ENCODE data around the gene ACTBL2.
"Not testable (repeated sequence)": the region's sequence is repeated elsewhere in the genome, so short reads cannot be mapped to it uniquely, and the experiment has no call there.

The ACTBL2 gene

DNA sequence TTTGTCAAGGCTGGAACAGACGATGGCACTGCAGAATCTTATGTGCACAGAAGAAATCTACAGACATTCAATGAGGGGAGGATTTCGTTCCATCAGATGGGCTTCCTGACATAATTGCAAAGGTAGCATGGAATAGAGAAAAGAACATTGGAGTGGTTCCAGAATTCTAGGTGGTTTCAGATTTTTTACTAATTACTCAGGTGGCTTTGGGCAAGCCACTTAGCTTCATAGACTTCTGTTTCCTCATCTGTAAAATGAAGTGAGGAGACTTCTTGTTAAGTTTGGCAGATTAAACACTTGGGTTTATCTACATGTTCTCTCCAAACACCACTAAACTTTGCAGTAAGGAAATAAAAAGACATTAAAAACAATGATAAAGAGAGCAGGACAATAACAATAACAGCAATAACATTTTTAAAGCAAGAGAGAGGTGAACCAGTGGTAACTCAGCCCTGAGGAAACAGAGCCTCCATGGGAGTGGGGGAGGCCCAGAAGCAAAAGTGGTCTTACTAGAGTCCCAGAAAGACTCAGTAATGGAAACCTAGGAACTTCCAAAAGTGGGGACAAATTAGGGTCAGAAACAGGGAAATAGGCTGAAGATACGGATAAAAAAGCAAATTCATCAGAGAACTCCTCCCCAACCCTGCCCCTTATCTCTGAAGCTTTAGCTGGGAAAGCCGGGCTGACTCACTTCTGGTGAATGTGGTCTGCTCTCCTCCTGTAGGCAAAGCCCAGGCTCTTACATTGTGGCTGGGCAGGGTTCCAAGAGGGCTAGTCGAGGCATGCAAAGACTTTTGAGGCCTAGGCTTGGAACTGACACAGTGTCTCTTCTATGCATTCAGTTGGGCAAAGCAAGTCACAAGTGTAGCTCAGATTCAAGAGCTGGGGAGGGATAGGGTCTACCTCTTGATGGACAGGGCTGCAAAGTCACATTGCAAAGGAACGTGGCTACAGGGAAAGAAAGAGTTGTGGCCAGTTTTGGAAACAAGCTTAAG is 11.8 kb upstream of the ACTBL2 start:
- DNase-seq, result no peak

DNA sequence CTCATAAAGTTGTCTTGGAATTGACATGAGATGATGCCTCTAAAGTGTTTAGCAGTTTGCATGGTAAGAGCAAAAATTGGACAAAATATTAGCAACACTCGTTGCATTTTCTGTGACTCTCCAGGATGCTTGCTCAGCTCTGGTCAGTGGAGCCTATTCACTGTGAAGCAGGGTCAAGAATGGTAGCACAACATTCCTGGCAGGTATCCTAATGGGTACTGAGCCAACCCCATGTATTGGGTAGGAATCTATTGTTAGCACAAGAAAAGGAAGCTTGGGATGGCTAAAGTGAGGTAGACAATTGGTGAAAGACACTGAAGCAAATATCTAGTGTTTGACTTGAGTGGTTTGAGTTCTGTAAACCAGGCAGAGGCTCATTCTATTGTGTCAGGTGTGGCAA is 10.4 kb upstream of the ACTBL2 start:
- no peak for DNase-seq

DNA sequence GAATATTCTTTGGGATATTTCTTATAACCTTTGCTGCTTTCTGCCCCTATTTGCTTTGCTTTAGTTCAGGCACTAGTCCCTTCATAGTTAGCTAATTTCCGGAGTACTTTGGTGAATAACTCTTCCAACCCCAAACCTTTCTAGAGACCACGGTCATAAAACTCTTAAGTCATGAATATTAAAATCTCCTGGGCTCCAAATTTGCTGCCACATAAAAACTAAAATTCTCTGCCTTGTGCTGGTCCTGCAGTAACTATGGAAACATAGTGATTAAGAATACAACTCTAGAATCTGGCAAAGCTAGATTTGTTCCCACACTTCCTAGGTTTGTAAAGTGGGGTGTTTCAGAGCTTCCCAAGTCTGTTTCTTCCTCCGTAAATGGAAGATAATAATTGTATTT is 10.0 kb upstream of the ACTBL2 start:
- DNase-seq, result no peak

DNA sequence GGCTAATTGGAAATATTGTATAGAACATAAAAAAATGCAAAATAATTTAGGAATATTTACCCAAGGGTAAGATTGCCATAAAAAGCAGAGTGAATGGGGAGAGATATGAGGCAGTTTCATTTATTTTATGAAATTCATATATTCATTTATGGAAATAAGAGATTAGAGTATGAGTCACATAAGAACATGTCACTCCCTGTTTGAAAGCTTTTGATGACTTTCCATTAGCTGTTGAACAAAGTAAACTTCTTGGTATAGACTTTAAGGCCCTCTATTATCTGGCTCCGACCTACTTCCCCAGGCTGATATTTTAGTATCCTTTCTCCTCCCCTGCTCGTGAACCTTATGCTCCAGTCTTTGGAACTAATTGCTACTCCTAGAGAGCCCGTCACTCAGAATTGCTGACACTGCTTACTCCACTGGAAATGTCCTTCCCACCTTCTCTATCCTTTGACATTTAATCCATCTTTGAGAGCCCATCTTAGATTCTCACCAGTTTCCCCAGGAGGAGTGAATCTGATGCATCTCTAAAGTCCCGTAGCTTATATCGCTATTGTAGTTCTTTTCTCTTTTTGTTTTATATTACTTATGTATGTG is 8.9 kb upstream of the ACTBL2 start:
- DNase-seq, result no peak

DNA sequence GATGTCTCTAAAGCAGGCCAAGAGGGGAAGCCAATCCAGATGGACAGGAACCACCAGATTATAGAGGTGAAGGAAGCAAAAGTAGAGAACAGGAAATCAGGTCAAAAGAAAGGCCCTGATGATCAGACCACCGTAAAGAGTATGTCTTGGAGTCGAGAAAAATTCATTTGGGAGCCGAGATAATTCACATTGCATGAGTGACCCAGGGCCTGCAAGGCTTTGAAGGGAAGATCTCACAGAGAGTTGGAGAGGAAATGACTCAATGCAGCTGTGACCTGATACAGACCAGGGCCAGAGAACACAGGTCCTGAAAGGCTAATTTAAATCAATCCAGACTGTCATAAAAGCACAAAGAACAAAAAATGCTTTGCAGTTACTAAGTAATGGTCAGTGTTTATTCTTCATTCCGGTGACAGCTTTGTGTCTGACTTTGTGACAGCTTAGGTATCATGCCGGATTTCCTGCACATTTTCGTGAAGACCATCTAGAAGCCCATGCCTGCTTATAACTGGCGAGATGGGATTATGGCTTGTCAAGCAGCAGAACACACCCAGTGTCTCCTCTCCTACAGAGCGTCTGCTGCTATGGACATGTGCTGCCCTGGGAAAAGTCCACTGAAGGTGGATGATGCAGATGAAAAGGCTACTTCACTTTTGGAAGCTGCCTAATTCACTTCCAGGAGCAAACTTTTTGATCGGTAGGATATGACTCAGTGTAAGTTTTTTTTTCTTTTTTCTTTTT is 5.8 kb upstream of the ACTBL2 start:
- DNase-seq, result no peak

DNA sequence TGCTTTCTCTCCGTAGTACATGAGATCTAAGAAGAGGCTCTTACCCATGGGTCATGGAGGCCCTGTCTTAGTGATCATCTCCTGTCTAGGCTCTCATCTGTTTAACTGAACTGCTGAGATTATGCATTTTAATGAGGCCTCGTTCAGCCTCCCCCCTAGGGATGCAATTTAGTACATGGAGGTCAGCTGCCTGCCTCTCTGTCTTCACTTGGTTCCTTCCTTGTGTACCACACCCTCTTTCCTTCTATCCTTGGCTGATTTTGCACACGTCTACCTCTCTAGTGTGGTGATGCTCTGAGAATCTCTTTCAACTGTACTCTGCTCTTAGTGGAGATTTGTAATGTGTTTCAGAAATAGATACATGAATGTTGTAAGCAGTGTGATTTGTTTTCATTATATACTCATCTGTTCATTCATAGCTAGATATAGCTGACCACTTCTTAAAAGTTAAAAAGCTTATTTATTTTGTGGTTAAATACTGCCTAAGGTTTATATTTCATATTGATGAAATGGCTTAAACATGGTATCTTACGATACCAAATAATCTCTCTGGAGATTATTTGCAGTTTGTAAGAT is 3.5 kb upstream of the ACTBL2 start:
- DNase-seq, result no peak

DNA sequence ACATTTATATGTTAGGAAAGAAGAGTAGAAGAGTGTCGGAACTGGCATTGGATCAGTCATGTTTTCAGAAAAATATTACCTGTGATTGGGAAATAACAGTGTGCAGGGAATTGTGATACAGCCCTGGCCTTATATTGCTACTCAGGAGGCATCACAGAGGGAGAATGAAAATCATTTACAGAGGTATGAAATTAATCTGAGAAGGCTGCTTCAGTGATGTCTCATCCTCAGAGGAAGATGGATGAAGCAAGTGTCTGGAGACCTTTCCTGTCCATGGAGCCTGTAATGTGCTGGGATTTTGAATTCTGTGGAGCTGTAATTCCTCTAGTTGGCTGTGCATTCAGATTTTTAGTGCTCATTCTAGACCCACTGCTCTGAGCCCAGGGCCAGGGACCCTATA is 3.8 kb downstream of the ACTBL2 start:
- no peak for DNase-seq

DNA sequence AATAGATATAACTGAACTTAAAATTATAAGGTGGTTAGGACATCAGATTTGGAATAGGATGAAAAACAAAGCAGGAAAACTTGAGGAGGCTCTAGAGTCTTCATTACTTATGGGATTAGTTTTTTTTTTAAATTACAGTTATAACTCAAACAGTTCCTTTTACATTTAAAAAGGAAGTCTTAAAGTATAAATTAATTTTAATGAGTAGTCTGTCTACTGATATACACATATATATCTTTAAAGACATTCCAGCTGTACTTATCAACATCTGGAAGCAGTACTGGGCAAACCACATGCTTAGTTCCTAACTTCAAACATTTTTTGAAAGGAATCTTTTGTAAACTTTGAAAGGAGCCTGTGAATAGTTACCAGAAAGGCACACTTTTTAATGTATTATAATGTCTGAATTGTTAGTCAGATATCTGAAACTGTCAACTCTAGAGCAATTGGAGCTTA is 6.0 kb downstream of the ACTBL2 start:
- DNase-seq, result no peak

DNA sequence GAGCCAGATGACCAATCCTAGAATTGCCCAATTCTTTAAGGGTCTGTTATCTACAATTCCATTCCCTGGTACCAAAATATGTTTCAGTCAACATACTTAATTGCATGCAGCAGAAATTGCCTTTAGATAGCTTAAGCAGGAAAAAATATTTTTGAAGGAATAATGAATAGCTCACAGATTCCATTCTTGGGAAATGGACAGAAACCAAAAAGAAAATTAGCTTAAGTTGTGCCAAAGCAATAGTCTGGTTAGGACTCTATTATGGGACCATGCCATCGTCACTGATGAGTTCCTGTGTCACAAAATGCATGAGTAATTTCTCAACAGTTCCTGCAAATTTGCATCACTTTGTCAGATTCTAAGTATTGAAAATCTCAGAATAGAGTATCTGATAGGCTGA is 12.3 kb downstream of the ACTBL2 start:
- no peak for DNase-seq

DNA sequence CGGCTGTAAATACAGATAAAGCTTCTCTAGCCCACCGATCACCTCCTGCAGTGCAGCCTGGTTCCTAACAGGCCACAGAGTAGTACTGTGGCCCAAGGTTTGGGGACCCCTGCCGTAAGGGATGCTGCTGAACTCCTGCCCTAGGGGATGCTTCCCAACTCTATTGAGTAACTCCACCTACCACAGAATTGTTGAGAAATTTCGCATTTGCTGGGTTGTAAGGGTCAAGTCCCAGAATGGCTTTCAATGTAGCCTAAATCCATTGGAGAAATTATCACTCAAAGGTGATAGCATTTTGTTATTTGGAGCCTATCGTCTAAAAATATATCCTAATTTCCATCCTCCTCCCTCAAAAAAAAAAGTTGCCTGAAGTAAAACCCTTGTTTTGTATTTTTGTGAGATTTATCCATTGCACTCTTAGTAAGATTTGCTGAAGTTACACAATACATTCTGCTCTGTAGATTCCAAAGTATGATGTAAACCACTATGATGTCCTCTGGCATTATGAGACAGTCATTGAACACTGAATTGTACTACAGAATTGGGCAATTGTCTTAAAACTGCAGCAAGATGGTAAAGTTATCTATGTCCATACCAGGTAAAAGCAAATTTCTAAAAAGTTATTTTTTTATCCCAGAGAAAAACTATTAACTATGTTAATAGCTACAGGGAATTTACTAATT is 14.0 kb downstream of the ACTBL2 start:
- no peak for DNase-seq

DNA sequence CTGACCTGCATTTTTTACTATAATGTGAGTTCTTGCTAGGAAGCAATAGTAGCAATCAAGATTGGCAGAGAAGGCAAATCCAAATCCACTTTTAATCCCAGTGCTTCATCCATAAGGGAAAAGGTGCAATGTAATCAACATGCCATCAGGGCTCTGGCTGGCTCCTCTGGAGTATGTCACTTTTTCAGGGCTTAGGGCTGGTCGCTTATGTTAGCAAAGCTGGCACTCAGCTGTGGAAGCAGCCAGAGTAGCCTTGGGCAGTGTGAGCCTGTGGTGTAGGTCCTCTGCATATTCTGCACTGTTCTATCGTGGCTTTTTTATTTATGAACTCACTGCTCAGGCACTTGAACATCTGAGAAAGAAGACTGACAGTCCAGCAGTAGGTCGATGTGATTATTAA is 16.1 kb downstream of the ACTBL2 start:
- no peak for DNase-seq

DNA sequence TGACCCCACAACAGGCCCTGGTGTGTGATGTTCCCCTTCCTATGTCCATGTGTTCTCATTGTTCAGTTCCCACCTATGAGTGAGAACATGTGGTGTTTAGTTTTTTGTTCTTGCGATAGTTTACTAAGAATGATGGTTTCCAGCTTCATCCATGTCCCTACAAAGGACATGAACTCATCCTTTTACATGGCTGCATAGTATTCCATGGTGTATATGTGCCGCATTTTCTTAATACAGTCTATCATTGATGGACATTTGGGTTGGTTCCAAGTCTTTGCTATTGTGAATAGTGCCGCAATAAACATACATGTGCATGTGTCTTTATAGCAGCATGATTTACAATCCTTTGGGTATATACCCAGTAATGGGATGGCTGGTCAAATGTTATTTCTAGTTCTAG is 22.6 kb downstream of the ACTBL2 start:
- not testable (repeated sequence) for DNase-seq

DNA sequence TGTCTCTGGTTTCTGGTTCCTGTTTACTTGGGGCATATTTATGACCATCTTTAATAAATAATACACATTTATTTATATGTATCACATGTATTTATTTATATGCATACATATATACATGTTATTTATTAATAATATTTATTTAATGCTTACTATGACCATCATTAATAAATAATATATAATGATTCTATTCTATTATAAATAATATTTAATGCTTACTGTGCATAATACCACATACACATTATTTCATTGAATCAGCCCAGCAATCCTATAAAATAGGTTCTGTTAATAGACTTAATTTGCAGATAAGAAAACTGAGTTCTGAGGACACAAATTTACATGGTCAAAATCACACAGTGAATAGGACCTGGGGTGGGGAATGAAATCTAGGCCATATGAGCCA is 24.2 kb downstream of the ACTBL2 start:
- DNase-seq, result no peak

DNA sequence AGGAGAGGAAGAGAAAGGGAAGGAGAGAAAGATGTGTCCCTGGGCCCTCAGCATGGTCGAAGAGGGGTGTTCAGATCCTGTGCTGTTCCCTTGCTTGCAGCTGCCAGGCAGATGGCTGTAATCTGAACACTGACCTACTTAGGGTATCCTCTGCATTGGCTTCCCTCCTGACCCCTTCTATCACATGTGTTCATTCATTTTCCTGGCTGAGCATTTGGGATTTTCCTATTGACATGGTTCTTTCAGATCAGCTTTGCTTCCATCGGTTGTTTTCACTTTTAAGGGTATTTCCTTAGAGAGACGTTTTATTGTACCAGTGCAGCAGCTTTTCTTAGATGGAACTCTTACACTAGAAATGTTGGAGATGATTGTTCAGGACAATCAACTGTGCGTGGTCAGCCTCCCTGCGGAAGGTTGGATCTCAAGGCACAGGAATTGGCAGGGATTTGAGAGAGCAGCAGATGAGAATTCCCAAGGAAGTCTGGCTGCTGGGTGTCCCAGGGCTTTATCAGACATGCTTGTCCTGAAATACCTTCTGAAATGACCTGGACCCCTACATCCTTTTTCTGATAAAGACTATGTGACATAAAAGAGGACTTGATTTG is 26.0 kb downstream of the ACTBL2 start:
- DNase-seq, result no peak

DNA sequence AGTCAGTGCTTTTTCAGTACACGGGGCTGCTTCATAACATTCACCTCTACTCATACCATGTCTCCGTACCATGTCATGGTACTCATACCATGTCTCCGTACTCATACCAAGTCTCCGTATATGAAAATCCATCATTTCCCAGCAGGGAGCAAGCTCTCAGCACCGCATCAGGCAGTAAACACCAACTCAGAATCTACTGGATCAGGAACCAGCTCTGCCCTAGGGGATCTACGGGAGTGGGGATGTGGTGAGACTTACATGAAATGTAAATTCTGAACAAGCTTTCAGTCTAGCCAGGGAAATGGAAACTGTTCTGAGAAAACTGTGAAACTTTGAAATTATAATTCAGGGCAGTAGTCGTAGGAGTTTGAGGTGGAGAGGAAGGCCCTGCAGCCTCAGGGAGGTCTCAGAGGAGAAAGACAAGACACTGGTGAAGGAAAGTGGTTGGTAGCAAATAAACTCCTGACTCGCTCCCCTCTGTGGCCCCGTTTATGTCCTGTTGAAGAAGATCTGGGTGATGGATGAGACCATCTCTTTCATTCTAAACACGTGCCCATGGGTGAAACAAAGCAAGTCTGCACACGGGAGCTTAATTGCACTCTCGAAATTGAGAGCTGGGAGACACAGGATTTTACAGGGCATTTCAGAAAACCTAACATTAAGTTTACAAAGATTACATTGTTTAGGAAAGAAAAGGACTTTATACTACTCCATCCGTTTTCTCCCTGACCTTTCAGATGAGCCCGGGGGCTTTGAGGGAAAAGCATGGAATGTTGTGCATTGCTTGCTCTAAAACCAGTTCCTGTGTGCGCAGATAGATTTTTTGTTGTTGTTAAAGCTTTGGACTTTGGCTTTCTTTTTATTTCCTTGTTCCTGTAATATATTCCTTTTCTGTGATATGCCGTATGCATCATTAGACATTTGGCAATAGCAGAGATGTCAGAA is 26.8 kb downstream of the ACTBL2 start:
- DNase-seq, result no peak

DNA sequence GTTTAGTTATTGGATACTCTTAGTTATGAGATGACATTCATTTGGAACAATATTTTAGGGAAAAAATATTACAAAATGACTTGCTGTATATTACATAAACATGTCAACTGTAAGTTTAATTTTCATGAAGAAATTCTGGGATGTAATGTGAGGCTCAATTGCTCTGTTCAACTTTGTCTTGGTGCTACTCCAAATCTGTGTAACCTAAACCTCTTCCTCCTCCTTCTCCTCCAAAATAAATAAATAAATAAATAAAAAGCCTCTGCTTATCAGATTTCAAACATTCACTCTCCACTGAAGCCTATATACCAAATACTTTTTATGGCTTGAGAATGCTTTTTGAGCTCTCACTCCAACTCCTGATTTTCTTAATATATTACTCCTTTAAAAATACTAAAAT is 27.7 kb downstream of the ACTBL2 start:
- no peak for DNase-seq

DNA sequence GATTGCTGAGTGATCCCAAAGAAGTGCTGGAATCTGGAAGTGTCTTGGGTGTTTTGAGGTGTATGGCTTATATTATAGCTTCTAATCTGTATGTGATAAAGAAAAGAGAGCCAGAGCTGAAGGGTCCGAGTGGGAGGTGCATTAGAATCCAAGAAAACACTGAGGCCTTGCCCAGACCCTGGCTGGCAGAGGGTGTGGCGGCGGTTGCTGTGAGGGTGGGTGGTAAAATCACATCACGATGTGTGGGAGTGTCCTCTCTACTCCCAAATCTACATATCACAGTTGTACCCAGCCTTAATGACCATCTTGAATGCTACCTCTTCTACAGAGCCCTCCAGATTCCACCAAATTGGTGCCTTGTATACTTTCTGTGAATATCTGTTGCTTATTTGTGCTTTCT is 28.9 kb downstream of the ACTBL2 start:
- no peak for DNase-seq

DNA sequence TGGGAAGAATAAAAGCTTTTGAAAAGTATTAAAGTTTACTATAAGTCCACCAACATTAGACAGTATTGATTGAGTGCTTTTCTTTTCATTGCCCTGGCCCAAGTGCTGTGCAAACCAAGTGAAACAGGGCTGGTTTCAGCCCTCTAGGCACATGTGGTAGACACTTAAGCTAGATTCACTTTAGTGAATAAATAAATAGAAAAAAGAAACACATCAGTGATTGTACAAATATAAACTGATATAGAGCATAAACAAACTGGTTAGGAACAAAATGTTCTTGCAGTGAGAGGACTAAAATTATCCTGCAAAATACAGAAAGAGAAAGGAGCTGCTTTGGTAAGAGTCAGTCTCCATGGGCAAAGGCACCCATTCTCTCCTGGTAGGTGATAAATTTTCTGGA is 29.7 kb downstream of the ACTBL2 start:
- no peak for DNase-seq

DNA sequence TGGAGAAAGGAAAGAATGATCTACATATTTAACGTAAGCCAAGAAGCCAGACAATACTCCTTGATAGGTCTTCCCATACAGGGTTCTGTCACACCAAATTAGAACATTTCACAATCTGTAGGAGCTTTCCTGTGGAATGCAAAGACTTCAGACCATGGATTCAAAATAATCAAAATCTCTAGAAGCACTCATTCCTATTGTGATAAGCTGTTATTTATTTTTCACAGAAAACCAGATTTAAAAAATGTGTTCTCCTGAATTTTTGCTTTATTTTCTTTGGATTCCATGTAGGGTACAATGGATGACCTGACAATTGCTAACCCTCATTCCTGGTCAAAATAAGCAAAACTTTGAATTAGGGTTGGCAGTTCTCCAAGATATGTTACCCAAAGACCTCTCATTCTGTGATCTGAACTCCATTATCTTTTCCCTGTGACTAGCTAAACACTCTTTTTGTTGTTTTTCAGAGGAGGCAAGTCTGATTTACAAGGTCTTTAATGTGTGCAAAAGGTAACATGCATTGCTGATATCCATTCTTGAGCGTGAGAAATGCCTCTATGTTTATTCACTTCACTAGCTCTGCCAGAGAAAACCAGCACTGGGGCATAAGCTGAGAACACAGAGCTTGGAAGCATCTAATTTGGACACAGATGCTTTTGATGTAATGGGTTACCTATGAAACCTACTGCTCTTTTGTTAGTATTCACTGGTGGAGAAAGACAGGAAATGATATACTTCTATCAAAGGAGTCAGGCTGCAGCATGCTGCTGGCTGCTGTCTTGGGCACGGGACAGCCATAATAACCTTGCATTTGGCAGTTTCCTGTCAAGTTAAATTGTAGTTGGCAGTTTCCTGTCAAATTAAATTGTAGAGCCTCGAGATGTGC is 31.4 kb downstream of the ACTBL2 start:
- no peak for DNase-seq

DNA sequence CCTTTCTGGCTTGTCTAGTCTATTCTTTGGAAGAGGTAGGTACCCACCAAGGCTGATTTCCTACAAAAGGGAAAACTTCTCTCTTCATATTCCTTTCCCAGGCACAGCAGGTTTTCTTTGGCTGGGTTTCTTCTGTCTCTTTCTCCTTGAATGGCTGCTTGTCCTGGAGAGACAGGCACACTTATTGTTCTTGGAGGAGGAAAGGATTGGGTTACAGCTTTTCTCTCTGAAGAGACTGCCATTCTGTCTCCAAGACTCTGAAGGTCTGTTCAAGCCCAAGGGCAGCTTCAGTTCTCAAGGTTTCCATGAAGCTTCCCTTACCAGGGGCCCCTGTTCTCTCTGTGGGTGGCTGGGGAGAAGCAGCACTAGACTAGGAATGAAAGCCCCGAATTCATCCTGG is 33.9 kb downstream of the ACTBL2 start:
- DNase-seq, result no peak

All from inflammatory macrophage (primary cell).